Rectal smooth muscle tissue (tissue), 1 donor: ENCODE results near the gene DLAT.
"Not testable (repeated sequence)": the region's sequence is repeated elsewhere in the genome, so short reads cannot be mapped to it uniquely, and the experiment has no call there.

Experiments used
- H3K27ac ChIP-seq: one replicate; pipeline ENCODE4 v1.7.0; 2013; ENCODE audit warnings: low read depth, low read length, inconsistent platforms
- H3K27me3 ChIP-seq: one replicate; pipeline ENCODE4 v1.7.0; 2013; ENCODE audit warnings: low read length; ENCODE audit not compliant: control insufficient read depth, insufficient read depth
- H3K36me3 ChIP-seq: one replicate; pipeline ENCODE4 v1.7.0; 2013; ENCODE audit warnings: low read length; ENCODE audit not compliant: control insufficient read depth, insufficient read depth
- H3K4me1 ChIP-seq: one replicate; pipeline ENCODE4 v1.7.0; 2013; ENCODE audit warnings: low read length; ENCODE audit not compliant: control insufficient read depth, insufficient read depth
- H3K4me3 ChIP-seq: one replicate; pipeline ENCODE4 v1.7.0; 2013; ENCODE audit warnings: low read length
- H3K9ac ChIP-seq: one replicate; pipeline ENCODE4 v1.7.0; 2013; ENCODE audit warnings: low read length

The DLAT gene

GRCh38 chr11:112037527-112037926 is 12.3 kb downstream of the DLAT start:
- Histone ChIP-seq H3K27me3 (no peaks in the 10 kb centered on the region), H3K27ac (no peak overlapping the region), H3K4me1 (no peaks in the 10 kb centered on the region), H3K4me3 (no peak overlapping the region), H3K36me3 (peaks cover 10% of the 10 kb centered on the region), H3K9ac (no peak overlapping the region)

- no peak overlapping the region for H3K27ac ChIP-seq
- H3K27me3 ChIP-seq, result no peaks in the 10 kb centered on the region
- no peak overlapping the region for H3K4me3 ChIP-seq
- no peak overlapping the region for H3K9ac ChIP-seq
- H3K4me1 ChIP-seq, result no peaks in the 10 kb centered on the region
- peaks cover 10% of the 10 kb centered on the region for H3K36me3 ChIP-seq
Observed at GRCh38 chr11:112042161-112042960, 17.2 kb downstream of the DLAT start.

GRCh38 chr11:112042961-112043304 is 17.7 kb downstream of the DLAT start:
- Histone ChIP-seq H3K36me3 (peaks cover 10% of the 10 kb centered on the region), H3K9ac (no peak overlapping the region), H3K27me3 (no peaks in the 10 kb centered on the region), H3K4me3 (no peak overlapping the region), H3K27ac (no peak overlapping the region), H3K4me1 (no peaks in the 10 kb centered on the region)

- Histone ChIP-seq H3K9ac (no peak overlapping the region), H3K27ac (no peak overlapping the region), H3K4me3 (no peak overlapping the region), H3K36me3 (peaks cover 6% of the 10 kb centered on the region), H3K27me3 (no peaks in the 10 kb centered on the region), H3K4me1 (no peaks in the 10 kb centered on the region)
Observed at GRCh38 chr11:112044961-112045360, 19.8 kb downstream of the DLAT start.

- not testable (repeated sequence) for H3K27me3 ChIP-seq, H3K27ac ChIP-seq, H3K4me3 ChIP-seq, H3K36me3 ChIP-seq, H3K9ac ChIP-seq, H3K4me1 ChIP-seq
Observed at GRCh38 chr11:112046647-112047046, 21.4 kb downstream of the DLAT start.

- H3K27me3 ChIP-seq, H3K9ac ChIP-seq, H3K27ac ChIP-seq, H3K4me1 ChIP-seq, H3K4me3 ChIP-seq: not testable (repeated sequence)
- peaks cover 10% of the 10 kb centered on the region for H3K36me3 ChIP-seq
Observed at GRCh38 chr11:112048256-112048655, 23.0 kb downstream of the DLAT start.

GRCh38 chr11:112049777-112050176 is 24.6 kb downstream of the DLAT start:
- no peak overlapping the region for H3K9ac ChIP-seq
- H3K27ac ChIP-seq, result no peak overlapping the region
- H3K4me1 ChIP-seq, result no peaks in the 10 kb centered on the region
- no peak overlapping the region for H3K4me3 ChIP-seq
- no peaks in the 10 kb centered on the region for H3K27me3 ChIP-seq
- H3K36me3 ChIP-seq, result peaks cover 13% of the 10 kb centered on the region

GRCh38 chr11:112050721-112051120 is 25.5 kb downstream of the DLAT start:
- Histone ChIP-seq H3K27me3 (no peaks in the 10 kb centered on the region), H3K4me1 (no peaks in the 10 kb centered on the region), H3K36me3 (peaks cover 13% of the 10 kb centered on the region), H3K4me3 (no peak overlapping the region), H3K27ac (no peak overlapping the region), H3K9ac (no peak overlapping the region)

- H3K27me3 ChIP-seq, result no peaks in the 10 kb centered on the region
- H3K27ac ChIP-seq, result no peak overlapping the region
- no peaks in the 10 kb centered on the region for H3K4me1 ChIP-seq
- H3K9ac ChIP-seq, result no peak overlapping the region
- H3K4me3 ChIP-seq, result no peak overlapping the region
- H3K36me3 ChIP-seq, result peaks cover 13% of the 10 kb centered on the region
Observed at GRCh38 chr11:112051768-112052167, 26.6 kb downstream of the DLAT start.

GRCh38 chr11:112057170-112057569 is 32.0 kb downstream of the DLAT start:
- peaks cover 17% of the 10 kb centered on the region for H3K36me3 ChIP-seq
- H3K27me3 ChIP-seq, result no peaks in the 10 kb centered on the region
- H3K4me3 ChIP-seq, result no peak overlapping the region
- H3K4me1 ChIP-seq, result no peaks in the 10 kb centered on the region
- no peak overlapping the region for H3K27ac ChIP-seq
- no peak overlapping the region for H3K9ac ChIP-seq

GRCh38 chr11:112058103-112058502 is 32.9 kb downstream of the DLAT start:
- Histone ChIP-seq H3K9ac (no peak overlapping the region), H3K27me3 (no peaks in the 10 kb centered on the region), H3K4me3 (no peak overlapping the region), H3K4me1 (no peaks in the 10 kb centered on the region), H3K27ac (no peak overlapping the region), H3K36me3 (peaks cover 13% of the 10 kb centered on the region)

GRCh38 chr11:112062923-112063322 is 37.7 kb downstream of the DLAT start:
- Histone ChIP-seq H3K9ac (no peak overlapping the region), H3K27me3 (no peaks in the 10 kb centered on the region), H3K4me1 (no peaks in the 10 kb centered on the region), H3K27ac (no peak overlapping the region), H3K4me3 (no peak overlapping the region), H3K36me3 (peaks cover 11% of the 10 kb centered on the region)
